Colonic mucosa (tissue), 4 donors: ENCODE results near the gene SH3BP4. TPM values are rescaled to one million over a fixed set of nuclear protein-coding genes. Genes with fewer than 3 reads are reported as not detected.

Experiments
- DNase-seq: peaks from one replicate; pipeline ENCODE4 v3.0.0-alpha.2; 2020
- H3K27ac ChIP-seq: fragments of 200-600 bp; one replicate; pipeline ENCODE4 v1.8.0; 2021
- H3K27me3 ChIP-seq: fragments of 200-600 bp; one replicate; pipeline ENCODE4 v1.8.0; 2021
- H3K36me3 ChIP-seq: fragments of 200-600 bp; one replicate; pipeline ENCODE4 v1.8.0; 2021
- H3K4me1 ChIP-seq: fragments of 200-600 bp; one replicate; pipeline ENCODE4 v1.8.0; 2021; ENCODE audit warnings: mild to moderate bottlenecking
- H3K4me3 ChIP-seq: fragments of 200-600 bp; one replicate; pipeline ENCODE4 v1.8.0; 2021
- H3K9ac ChIP-seq, 2 donors: one replicate each; pipeline ENCODE4 v1.7.0; 2013; ENCODE audit warnings: control low read depth in 2 of 2, low read depth in 2 of 2, low read length in 2 of 2
- H3K9me3 ChIP-seq: fragments of 200-600 bp; one replicate; pipeline ENCODE4 v1.8.0; 2021
- CTCF ChIP-seq: fragments of 200-600 bp; IDR thresholded peaks from one replicate; pipeline ENCODE4 v1.8.0; 2022; ENCODE audit warnings: antibody characterized with exemption, mild to moderate bottlenecking
- intact Hi-C: fragments of 100-400 bp; cut with DNase I; formaldehyde crosslinking; loops from one replicate; pipeline ENCODE4 v1.14.1; 2022
- total RNA-seq, 2 donors: library from RNA; stranded (reverse); fragmentation: NEBNext Ultra II Directional in 1 of 2; extraction: Animal tissue kit (Norgen Biotek cat#: 25700) in 1 of 2; gene quantifications; one replicate each; pipeline ENCODE4 v1.2.1, GENCODE V29; 2021
- donor health status: healthy.
- donor health status: DM: no; HTN: no; CAD: no.
- donor health status: DM: no; HTN: no; CAD: no.

SH3BP4 gene
- total RNA-seq, 2 donors from 2014 or later: 29.1 to 44.4 TPM

GRCh38 chr2:234932591-234933168, 19.1 kb upstream of the SH3BP4 start:
- no peak overlapping the region for H3K27ac ChIP-seq
- H3K9ac ChIP-seq: no peak overlapping the region
- no peak for TF ChIP-seq CTCF
- H3K36me3 ChIP-seq: no peaks in the 10 kb centered on the region
- intact Hi-C loops: no loop called here
- H3K4me3 ChIP-seq: no peak overlapping the region
- no peak for DNase-seq
- no peaks in the 10 kb centered on the region for H3K4me1 ChIP-seq
- H3K27me3 ChIP-seq: no peaks in the 10 kb centered on the region
- no peaks in the 10 kb centered on the region for H3K9me3 ChIP-seq

GRCh38 chr2:234935311-234935710, 16.5 kb upstream of the SH3BP4 start:
- intact Hi-C loops: no loop called here

GRCh38 chr2:234939576-234939975, 12.2 kb upstream of the SH3BP4 start:
- no peak overlapping the region for H3K9ac ChIP-seq
- H3K27me3 ChIP-seq: no peaks in the 10 kb centered on the region
- H3K27ac ChIP-seq: no peak overlapping the region
- H3K36me3 ChIP-seq: no peaks in the 10 kb centered on the region
- intact Hi-C loops: no loop called here
- H3K4me1 ChIP-seq: no peaks in the 10 kb centered on the region
- no peak for DNase-seq
- TF ChIP-seq CTCF: no peak
- H3K4me3 ChIP-seq: no peak overlapping the region
- H3K9me3 ChIP-seq: no peaks in the 10 kb centered on the region

More at GRCh38 chr2:234935311-234935710, 16.5 kb upstream of the SH3BP4 start:
- H3K4me3 ChIP-seq: no peak overlapping the region
- no peaks in the 10 kb centered on the region for H3K4me1 ChIP-seq
- no peak for DNase-seq
- H3K9ac ChIP-seq: no peak overlapping the region
- no peak for TF ChIP-seq CTCF
- no peaks in the 10 kb centered on the region for H3K9me3 ChIP-seq
- H3K36me3 ChIP-seq: no peaks in the 10 kb centered on the region
- H3K27me3 ChIP-seq: no peaks in the 10 kb centered on the region
- no peak overlapping the region for H3K27ac ChIP-seq

- TF ChIP-seq CTCF: no peak
- Histone ChIP-seq H3K27me3 (no peaks in the 10 kb centered on the region), H3K9me3 (no peaks in the 10 kb centered on the region), H3K4me3 (no peak overlapping the region), H3K36me3 (no peaks in the 10 kb centered on the region), H3K9ac (no peak overlapping the region), H3K4me1 (no peaks in the 10 kb centered on the region), H3K27ac (no peak overlapping the region)
- DNase-seq: no peak
- intact Hi-C loops: no loop called here
Measured at GRCh38 chr2:234939996-234940395, 11.8 kb upstream of the SH3BP4 start.

- Histone ChIP-seq H3K4me3 (no peak overlapping the region), H3K4me1 (no peaks in the 10 kb centered on the region), H3K36me3 (no peaks in the 10 kb centered on the region), H3K27ac (no peak overlapping the region), H3K9me3 (no peaks in the 10 kb centered on the region), H3K27me3 (no peaks in the 10 kb centered on the region), H3K9ac (no peak overlapping the region)
- no peak for TF ChIP-seq CTCF
- DNase-seq: no peak
- intact Hi-C loops: no loop called here
Measured at GRCh38 chr2:234940527-234940926, 11.3 kb upstream of the SH3BP4 start.
